ENCODE results near the gene RBPJL.

Gene RBPJL

DNA sequence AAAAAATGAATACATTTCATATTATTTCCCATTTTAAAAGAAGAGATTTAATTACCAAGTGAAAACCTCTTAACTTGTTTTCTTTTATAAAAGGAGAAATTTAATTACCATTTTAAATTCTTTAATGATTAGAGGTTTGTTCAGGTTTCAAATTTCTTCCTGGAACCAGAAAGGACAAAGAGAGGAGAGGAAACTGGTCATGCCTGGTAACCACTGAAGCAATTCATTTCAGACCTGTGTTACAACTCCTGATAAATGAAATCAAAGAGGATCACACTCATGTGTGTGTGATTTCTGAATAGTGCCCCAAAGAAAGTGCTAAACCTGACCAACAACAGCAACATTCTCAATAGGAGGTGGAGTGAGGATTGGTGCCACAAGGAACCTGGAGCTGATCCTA lies 39.7 kb upstream of the RBPJL start:
- DNase-seq (ENCODE audit: low read depth): no peak
- H3K4me3 ChIP-seq (ENCODE audit: low read depth, low read length): no peak overlapping the region
- TF ChIP-seq, protein P1, sequence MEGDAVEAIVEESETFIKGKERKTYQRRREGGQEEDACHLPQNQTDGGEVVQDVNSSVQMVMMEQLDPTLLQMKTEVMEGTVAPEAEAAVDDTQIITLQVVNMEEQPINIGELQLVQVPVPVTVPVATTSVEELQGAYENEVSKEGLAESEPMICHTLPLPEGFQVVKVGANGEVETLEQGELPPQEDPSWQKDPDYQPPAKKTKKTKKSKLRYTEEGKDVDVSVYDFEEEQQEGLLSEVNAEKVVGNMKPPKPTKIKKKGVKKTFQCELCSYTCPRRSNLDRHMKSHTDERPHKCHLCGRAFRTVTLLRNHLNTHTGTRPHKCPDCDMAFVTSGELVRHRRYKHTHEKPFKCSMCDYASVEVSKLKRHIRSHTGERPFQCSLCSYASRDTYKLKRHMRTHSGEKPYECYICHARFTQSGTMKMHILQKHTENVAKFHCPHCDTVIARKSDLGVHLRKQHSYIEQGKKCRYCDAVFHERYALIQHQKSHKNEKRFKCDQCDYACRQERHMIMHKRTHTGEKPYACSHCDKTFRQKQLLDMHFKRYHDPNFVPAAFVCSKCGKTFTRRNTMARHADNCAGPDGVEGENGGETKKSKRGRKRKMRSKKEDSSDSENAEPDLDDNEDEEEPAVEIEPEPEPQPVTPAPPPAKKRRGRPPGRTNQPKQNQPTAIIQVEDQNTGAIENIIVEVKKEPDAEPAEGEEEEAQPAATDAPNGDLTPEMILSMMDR (IDR thresholded peaks at IDR 0.05; ENCODE audit: insufficient read depth, low read depth, low read length, missing control alignments): no peak

DNA sequence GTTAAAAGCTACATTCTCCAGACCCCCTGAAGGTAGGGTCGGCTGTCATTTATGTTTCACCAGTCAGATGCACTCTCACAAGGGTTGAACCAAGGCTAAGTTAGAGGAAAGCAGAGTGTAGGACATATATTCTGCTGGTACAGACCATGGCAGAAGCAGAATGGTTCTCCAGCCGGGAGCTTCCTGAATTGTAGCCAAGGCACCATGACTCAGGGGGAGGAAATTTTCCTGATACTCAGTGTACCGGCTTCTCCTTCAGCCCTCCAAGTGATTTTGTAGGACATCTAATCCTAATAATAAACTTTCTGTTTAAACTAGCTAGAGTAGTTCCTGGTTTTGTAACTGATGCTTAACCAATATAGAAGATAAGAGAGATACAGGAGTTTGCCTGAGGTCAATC lies 38.1 kb upstream of the RBPJL start:
- TF ChIP-seq, protein P1 (IDR thresholded peaks at IDR 0.05; ENCODE audit: insufficient read depth, low read depth, low read length, missing control alignments): no peak
- no peak overlapping the region for H3K4me3 ChIP-seq (ENCODE audit: low read depth, low read length)
- no peak for DNase-seq (ENCODE audit: low read depth)

DNA sequence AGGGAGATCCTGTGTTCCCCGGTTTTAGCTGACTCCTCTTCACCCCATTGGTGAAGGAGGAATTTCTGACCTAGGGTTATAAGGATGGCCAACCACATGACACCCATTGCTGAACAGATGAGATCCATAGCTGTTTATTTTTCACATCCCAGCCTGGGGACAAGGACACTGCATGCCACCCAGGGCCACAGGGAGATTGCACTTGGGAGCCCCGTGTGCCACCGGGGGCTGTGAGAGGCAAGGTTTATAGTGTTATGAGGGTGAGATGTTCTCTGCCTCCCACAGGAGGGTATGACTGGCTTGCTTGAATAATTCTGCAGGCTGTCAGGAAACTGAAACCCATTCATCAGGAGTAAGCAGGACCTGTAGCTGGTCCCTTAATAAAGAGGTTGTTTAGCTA lies 37.6 kb upstream of the RBPJL start:
- TF ChIP-seq, protein P1 (IDR thresholded peaks at IDR 0.05; ENCODE audit: insufficient read depth, low read depth, low read length, missing control alignments): no peak
- H3K4me3 ChIP-seq (ENCODE audit: low read depth, low read length): no peak overlapping the region
- DNase-seq (ENCODE audit: low read depth): no peak

DNA sequence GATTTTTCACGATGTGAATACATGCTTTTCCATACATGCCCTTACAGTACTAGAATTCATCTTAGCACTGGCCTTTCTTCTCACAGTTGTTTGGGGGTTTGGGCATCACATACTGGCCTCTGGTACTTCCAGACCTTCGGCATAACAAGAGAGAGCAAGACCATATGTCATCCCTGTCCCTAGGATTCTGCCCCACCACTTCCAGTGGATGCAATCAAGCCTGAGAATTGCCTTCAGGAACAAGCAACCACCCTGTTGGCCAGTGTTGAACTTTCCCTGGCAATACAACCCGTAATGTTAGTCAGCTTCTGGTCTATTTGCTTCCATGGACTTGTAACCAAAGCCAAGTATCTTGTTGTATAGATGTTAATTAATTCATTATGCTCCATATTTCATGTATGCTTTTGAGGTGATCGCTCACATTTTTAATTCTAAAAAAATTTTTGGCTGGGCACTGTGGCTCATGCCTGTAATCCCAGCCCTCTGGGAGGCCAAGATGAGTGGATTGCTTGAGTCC lies 36.8 kb upstream of the RBPJL start:
- H3K4me3 ChIP-seq (ENCODE audit: low read depth, low read length): no peak overlapping the region
- TF ChIP-seq, protein P1 (IDR thresholded peaks at IDR 0.05; ENCODE audit: insufficient read depth, low read depth, low read length, missing control alignments): no peak
- DNase-seq (ENCODE audit: low read depth): no peak

DNA sequence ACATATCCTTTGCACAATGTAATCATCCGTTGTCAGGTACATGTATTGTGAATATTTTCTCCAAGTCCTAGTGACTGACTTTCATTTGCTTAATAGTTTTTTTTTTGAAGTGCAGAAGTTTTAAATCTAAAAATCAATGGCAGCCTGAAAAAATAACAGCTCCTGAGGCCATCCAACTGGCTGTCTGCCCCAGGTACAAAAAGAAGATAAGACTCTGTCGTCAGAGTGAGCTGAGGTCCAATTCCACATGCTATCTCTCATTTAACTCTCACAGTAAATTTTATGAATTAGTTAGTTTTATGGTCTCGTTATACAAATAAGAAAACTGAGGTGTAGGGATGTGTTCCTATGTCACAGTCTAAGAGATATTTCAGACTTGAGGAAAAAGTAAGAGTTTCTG lies 31.3 kb upstream of the RBPJL start:
- H3K4me3 ChIP-seq (ENCODE audit: low read depth, low read length): no peak overlapping the region
- TF ChIP-seq, protein P1 (IDR thresholded peaks at IDR 0.05; ENCODE audit: insufficient read depth, low read depth, low read length, missing control alignments): no peak
- no peak for DNase-seq (ENCODE audit: low read depth)

DNA sequence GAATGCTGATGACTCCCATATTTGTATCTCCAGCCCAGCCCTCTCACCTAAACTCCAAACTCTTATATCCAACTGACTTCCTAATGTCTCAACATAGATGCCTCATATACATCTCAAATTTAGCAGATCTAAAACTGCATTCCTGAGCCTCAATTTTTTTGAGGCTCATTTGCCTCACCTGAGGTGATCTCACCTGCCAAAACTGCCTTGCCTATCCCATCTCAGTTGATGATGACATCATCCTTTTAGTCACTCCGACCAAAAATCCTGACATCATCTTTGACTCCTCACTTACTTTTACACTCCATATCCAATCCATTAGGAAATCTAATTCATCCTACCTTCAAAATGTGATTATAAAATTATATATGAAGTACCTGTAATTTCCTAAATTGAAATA lies 26.6 kb upstream of the RBPJL start:
- no peak overlapping the region for H3K4me3 ChIP-seq (ENCODE audit: low read depth, low read length)
- TF ChIP-seq, protein P1 (IDR thresholded peaks at IDR 0.05; ENCODE audit: insufficient read depth, low read depth, low read length, missing control alignments): no peak
- no peak for DNase-seq (ENCODE audit: low read depth)
